GM10266 (cell line): Measurements from ENCODE around the gene ELMO1.
A peak's percentile ranks its signal among the peaks of the same experiment; 100 is the strongest.

ENCODE experiments used
- DNase-seq: peaks from one replicate; pipeline ENCODE4 v3.0.0; 2012; ENCODE audit errors: extremely low spot score
- TF ChIP-seq, protein P1 (sequence below): IDR thresholded peaks from 2 replicates; pipeline ENCODE4 v1.5.1; 2012; ENCODE audit warnings: mild to moderate bottlenecking, low read depth; ENCODE audit not compliant: control insufficient read depth, insufficient read depth; ENCODE audit errors: missing control alignments

ELMO1 gene

DNA sequence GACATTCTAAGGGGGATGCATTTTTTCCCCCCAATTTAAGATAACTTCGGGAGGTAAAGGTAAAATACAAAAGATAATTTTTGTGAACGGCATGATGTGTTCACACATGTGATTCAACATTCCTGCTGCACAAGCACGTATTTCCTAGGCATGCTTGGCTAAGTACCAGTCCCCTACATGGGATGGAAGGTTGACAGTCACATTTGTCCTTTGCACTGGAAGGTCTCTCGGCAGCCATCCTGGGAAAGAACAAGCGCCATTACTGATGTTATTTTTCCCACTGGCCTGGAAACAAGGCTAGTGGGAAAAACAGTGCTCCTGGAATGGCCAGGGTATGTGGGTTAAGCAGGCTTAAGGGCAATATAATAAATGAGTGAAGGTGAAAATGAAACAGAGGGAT is 448.2 kb downstream of the ELMO1 start:
- TF ChIP-seq, protein P1, sequence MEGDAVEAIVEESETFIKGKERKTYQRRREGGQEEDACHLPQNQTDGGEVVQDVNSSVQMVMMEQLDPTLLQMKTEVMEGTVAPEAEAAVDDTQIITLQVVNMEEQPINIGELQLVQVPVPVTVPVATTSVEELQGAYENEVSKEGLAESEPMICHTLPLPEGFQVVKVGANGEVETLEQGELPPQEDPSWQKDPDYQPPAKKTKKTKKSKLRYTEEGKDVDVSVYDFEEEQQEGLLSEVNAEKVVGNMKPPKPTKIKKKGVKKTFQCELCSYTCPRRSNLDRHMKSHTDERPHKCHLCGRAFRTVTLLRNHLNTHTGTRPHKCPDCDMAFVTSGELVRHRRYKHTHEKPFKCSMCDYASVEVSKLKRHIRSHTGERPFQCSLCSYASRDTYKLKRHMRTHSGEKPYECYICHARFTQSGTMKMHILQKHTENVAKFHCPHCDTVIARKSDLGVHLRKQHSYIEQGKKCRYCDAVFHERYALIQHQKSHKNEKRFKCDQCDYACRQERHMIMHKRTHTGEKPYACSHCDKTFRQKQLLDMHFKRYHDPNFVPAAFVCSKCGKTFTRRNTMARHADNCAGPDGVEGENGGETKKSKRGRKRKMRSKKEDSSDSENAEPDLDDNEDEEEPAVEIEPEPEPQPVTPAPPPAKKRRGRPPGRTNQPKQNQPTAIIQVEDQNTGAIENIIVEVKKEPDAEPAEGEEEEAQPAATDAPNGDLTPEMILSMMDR = no peak
- DNase-seq = no peak

GRCh38 chr7:36999626-37000485 is 448.8 kb downstream of the ELMO1 start:
- TF ChIP-seq, protein P1 = no peak
- no peak for DNase-seq

DNA sequence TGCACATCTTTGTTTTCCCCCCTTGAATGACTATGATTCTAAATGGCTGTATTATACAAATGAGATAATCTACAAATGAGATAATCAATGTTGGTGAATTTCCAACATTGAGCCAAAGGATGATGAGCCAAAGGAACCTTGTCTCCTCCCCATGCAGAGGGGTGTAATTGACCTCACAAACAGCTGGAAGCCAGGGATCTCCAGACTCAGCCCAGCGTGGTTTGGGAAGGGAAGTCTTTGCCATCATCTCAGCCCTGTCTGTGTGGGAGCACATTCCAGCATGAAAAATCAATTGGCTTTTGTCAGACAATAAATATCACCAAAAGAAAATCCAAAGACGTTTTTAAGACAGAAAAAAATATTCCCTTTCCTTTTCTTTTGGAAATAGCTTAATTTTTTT is 452.9 kb downstream of the ELMO1 start:
- TF ChIP-seq, protein P1 = no peak
- DNase-seq = no peak

- no peak for DNase-seq
- TF ChIP-seq, protein P1 = no peak
Observed at GRCh38 chr7:36994456-36995112, 454.1 kb downstream of the ELMO1 start.

DNA sequence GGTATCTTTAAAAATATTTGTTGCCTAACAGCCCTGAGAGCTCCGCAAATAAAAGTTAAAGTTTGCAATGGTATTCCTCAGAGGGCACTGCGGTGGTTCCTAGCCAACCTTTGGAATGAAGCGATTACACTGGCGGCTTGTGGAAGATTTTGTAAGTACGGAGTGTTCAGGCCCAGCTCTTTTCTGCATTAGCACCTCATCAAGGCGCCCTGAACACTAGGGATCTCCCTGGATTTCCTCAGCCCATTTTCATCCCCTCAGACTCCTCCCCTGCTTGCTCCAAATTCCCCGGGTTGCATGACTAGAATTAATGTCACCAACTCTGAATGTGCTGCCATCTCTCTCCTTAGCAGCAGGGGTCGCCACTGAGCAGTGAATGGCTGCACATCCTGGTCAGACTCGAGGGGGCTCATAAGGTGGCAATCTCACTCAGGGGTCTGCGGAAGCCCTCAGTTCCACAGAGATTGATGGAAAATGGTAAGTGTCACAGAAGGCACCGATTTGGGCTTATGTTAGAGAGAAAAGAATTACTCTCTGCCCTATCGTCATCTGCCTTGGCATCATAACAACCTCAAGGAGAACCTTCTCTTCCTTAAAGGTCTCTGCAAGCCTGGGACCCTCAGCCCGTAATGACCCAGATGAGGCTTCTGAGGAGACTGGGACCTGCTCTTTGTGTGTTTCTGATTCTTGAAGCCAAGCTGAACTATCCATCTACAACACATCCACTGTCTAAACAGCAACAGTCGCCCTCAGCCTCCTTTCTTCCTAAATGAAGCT is 461.5 kb downstream of the ELMO1 start:
- peak; percentile 74 for DNase-seq
- TF ChIP-seq, protein P1 = peak; percentile 85

- TF ChIP-seq, protein P1 = no peak
- no peak for DNase-seq
Observed at GRCh38 chr7:36986511-36986933, 462.1 kb downstream of the ELMO1 start.
